GM21737 (cell line): ENCODE data around the gene ST8SIA4.

Experiments used
- ATAC-seq: cut with Tn5 transposase; IDR thresholded peaks from one replicate; pipeline ENCODE4 v1.9.1; 2021; ENCODE audit warnings: mild to moderate bottlenecking, moderate library complexity; ENCODE audit not compliant: unreplicated experiment

The ST8SIA4 gene

GRCh38 chr5:100903039-100903887, at the start of gene ST8SIA4:
TSS of gene ST8SIA4 (minus strand) at chr5:100903282. CDS start at chr5:100902955, 327 bp downstream.
- ATAC-seq = peak; percentile 72

- ATAC-seq = no peak
These were observed 47.9 kb upstream of the ST8SIA4 start for GRCh38 chr5:100950985-100951384.

GRCh38 chr5:100913298-100913697, 10.2 kb upstream of the ST8SIA4 start:
- no peak for ATAC-seq

- ATAC-seq = no peak
These were observed 6.0 kb upstream of the ST8SIA4 start for GRCh38 chr5:100909034-100909433.

- no peak for ATAC-seq
These were observed 2.3 kb upstream of the ST8SIA4 start for GRCh38 chr5:100905259-100905914.

GRCh38 chr5:100904259-100904861, 1.3 kb upstream of the ST8SIA4 start:
- peak; percentile 31 for ATAC-seq

GRCh38 chr5:100902440-100903038, 543 bp downstream of the ST8SIA4 start:
- ATAC-seq = no peak

- ATAC-seq = no peak
These were observed 1.2 kb downstream of the ST8SIA4 start for GRCh38 chr5:100901821-100902341.

- peak; percentile 36 for ATAC-seq
These were observed 2.0 kb downstream of the ST8SIA4 start for GRCh38 chr5:100900796-100901781.

- peak; percentile 4 for ATAC-seq
These were observed 2.8 kb downstream of the ST8SIA4 start for GRCh38 chr5:100900142-100900795.

GRCh38 chr5:100899675-100900074, 3.4 kb downstream of the ST8SIA4 start:
- ATAC-seq = no peak

GRCh38 chr5:100898504-100899346, 4.4 kb downstream of the ST8SIA4 start:
- no peak for ATAC-seq

GRCh38 chr5:100896054-100896453, 7.0 kb downstream of the ST8SIA4 start:
- no peak for ATAC-seq

GRCh38 chr5:100890461-100891008, 12.5 kb downstream of the ST8SIA4 start:
- peak; percentile 67 for ATAC-seq

GRCh38 chr5:100889896-100890295, 13.2 kb downstream of the ST8SIA4 start:
- no peak for ATAC-seq

- peak; percentile 53 for ATAC-seq
These were observed 13.8 kb downstream of the ST8SIA4 start for GRCh38 chr5:100889165-100889743.

GRCh38 chr5:100877274-100877673, 25.8 kb downstream of the ST8SIA4 start:
- ATAC-seq = no peak
